ENCODE data around the gene ATG3.
A peak's percentile ranks its signal among the peaks of the same experiment; 100 is the strongest.
"Not testable (repeated sequence)": the region's sequence is repeated elsewhere in the genome, so short reads cannot be mapped to it uniquely, and the experiment has no call there.

Gene ATG3

GRCh38 chr3:112579697-112580096 lies 17.9 kb upstream of the ATG3 start:
- Histone ChIP-seq H3K9ac (ENCODE audit: insufficient read length, low read depth) (no peak overlapping the region), H3K4me1 (ENCODE audit: insufficient read depth, insufficient read length) (no peaks in the 10 kb centered on the region), H3K4me3 (ENCODE audit: insufficient read length, low read depth) (no peak overlapping the region), H3K36me3 (ENCODE audit: insufficient read depth, insufficient read length, low read length) (peaks cover 33% of the 10 kb centered on the region), H3K27me3 (ENCODE audit: insufficient read depth, insufficient read length) (no peaks in the 10 kb centered on the region), H3K9me3 (ENCODE audit: insufficient read depth, low read length) (no peaks in the 10 kb centered on the region)
- no peak for DNase-seq (ENCODE audit: low read depth, low spot score)
- TF ChIP-seq YY1 (IDR thresholded peaks at IDR 0.05; ENCODE audit: insufficient read depth, insufficient read length) (no peak), SUZ12 (IDR thresholded peaks at IDR 0.05; ENCODE audit: extremely low read depth, insufficient read depth, insufficient read length) (no peak), ZNF274 (IDR thresholded peaks at IDR 0.05; ENCODE audit: low read depth, low read length) (no peak)

DNA sequence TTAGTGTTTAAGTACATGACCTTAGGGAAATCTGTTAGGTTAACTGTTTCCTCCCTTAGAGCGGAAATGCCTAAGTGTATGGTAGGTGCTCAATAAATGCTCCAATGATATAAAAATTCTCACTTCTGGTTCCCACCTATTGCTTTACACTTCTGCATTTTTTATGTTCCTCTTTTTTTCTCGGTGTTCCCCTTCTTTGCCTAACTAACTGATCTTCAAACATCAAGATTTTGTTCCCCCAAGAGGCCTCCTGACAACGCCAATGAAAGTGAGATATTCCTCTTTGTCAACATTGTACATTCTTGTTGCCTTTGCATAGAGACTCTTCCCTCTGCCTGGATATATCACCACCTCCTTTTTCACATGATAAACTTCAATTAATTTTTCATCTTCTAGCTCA lies 17.5 kb upstream of the ATG3 start:
- DNase-seq (ENCODE audit: low read depth, low spot score), result no peak
- Histone ChIP-seq H3K4me1 (ENCODE audit: insufficient read depth, insufficient read length) (no peaks in the 10 kb centered on the region), H3K4me3 (ENCODE audit: insufficient read length, low read depth) (no peak overlapping the region), H3K9ac (ENCODE audit: insufficient read length, low read depth) (no peak overlapping the region), H3K9me3 (ENCODE audit: insufficient read depth, low read length) (no peaks in the 10 kb centered on the region), H3K36me3 (ENCODE audit: insufficient read depth, insufficient read length, low read length) (peaks cover 33% of the 10 kb centered on the region), H3K27me3 (ENCODE audit: insufficient read depth, insufficient read length) (no peaks in the 10 kb centered on the region)
- no peak for TF ChIP-seq ZNF274 (IDR thresholded peaks at IDR 0.05; ENCODE audit: low read depth, low read length)
- TF ChIP-seq YY1 (IDR thresholded peaks at IDR 0.05; ENCODE audit: insufficient read depth, insufficient read length), result no peak
- no peak for TF ChIP-seq SUZ12 (IDR thresholded peaks at IDR 0.05; ENCODE audit: extremely low read depth, insufficient read depth, insufficient read length)

DNA sequence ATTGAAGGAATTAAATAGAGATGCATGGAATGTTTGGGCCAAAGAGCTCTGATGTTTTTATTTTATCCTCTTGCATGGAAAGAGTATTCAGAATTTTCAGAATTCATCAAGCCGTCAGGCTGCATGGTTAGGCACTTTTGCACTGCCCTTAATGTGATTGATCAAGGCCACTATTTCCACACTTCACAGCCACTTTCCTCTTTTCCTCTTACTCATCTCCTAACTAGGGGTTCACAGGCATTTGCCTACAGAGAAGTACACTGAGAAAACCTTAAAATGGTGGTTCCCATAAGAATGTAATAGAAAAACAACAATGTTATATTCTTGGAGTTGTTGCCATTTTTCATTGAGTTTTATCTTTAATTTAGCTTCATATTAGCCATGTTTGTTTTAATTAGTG lies 10.9 kb upstream of the ATG3 start:
- Histone ChIP-seq H3K4me1 (ENCODE audit: insufficient read depth, insufficient read length) (no peaks in the 10 kb centered on the region), H3K36me3 (ENCODE audit: insufficient read depth, insufficient read length, low read length) (peaks cover 71% of the 10 kb centered on the region), H3K9ac (ENCODE audit: insufficient read length, low read depth) (no peak overlapping the region), H3K4me3 (ENCODE audit: insufficient read length, low read depth) (no peak overlapping the region), H3K9me3 (ENCODE audit: insufficient read depth, low read length) (no peaks in the 10 kb centered on the region), H3K27me3 (ENCODE audit: insufficient read depth, insufficient read length) (no peaks in the 10 kb centered on the region)
- DNase-seq (ENCODE audit: low read depth, low spot score), result no peak
- TF ChIP-seq YY1 (IDR thresholded peaks at IDR 0.05; ENCODE audit: insufficient read depth, insufficient read length) (no peak), ZNF274 (IDR thresholded peaks at IDR 0.05; ENCODE audit: low read depth, low read length) (no peak), SUZ12 (IDR thresholded peaks at IDR 0.05; ENCODE audit: extremely low read depth, insufficient read depth, insufficient read length) (no peak)

GRCh38 chr3:112569265-112569664 lies 7.5 kb upstream of the ATG3 start:
- H3K27me3 ChIP-seq (ENCODE audit: insufficient read depth, insufficient read length), result no peaks in the 10 kb centered on the region
- no peaks in the 10 kb centered on the region for H3K9me3 ChIP-seq (ENCODE audit: insufficient read depth, low read length)
- peaks cover 61% of the 10 kb centered on the region for H3K36me3 ChIP-seq (ENCODE audit: insufficient read depth, insufficient read length, low read length)
- TF ChIP-seq SUZ12 (IDR thresholded peaks at IDR 0.05; ENCODE audit: extremely low read depth, insufficient read depth, insufficient read length) (no peak), ZNF274 (IDR thresholded peaks at IDR 0.05; ENCODE audit: low read depth, low read length) (no peak), YY1 (IDR thresholded peaks at IDR 0.05; ENCODE audit: insufficient read depth, insufficient read length) (no peak)
- no peak overlapping the region for H3K4me3 ChIP-seq (ENCODE audit: insufficient read length, low read depth)
- H3K4me1 ChIP-seq (ENCODE audit: insufficient read depth, insufficient read length), result no peaks in the 10 kb centered on the region
- DNase-seq (ENCODE audit: low read depth, low spot score), result no peak
- no peak overlapping the region for H3K9ac ChIP-seq (ENCODE audit: insufficient read length, low read depth)

GRCh38 chr3:112568642-112569041 lies 6.9 kb upstream of the ATG3 start:
- no peaks in the 10 kb centered on the region for H3K9me3 ChIP-seq (ENCODE audit: insufficient read depth, low read length)
- no peaks in the 10 kb centered on the region for H3K27me3 ChIP-seq (ENCODE audit: insufficient read depth, insufficient read length)
- no peak for DNase-seq (ENCODE audit: low read depth, low spot score)
- no peak overlapping the region for H3K4me3 ChIP-seq (ENCODE audit: insufficient read length, low read depth)
- no peak overlapping the region for H3K9ac ChIP-seq (ENCODE audit: insufficient read length, low read depth)
- TF ChIP-seq YY1 (IDR thresholded peaks at IDR 0.05; ENCODE audit: insufficient read depth, insufficient read length), result no peak
- TF ChIP-seq ZNF274 (IDR thresholded peaks at IDR 0.05; ENCODE audit: low read depth, low read length), result no peak
- TF ChIP-seq SUZ12 (IDR thresholded peaks at IDR 0.05; ENCODE audit: extremely low read depth, insufficient read depth, insufficient read length), result no peak
- no peaks in the 10 kb centered on the region for H3K4me1 ChIP-seq (ENCODE audit: insufficient read depth, insufficient read length)
- H3K36me3 ChIP-seq (ENCODE audit: insufficient read depth, insufficient read length, low read length), result peaks cover 55% of the 10 kb centered on the region

DNA sequence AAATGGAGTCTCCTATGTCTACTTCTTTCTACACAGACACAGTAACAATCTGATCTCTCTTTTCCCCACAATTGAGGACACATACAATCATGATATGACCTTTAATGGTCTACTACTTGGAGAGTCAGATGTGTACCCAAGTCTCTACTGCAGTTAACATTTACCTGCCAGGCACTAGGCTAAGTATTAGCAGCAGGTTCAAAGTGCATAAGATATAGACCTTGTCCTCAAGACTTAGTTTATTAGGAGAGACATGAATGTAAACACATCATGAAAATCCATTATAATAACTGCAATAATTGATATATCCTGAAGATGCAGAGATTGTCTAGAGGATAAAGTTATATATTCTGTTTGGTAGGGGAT lies 3.2 kb upstream of the ATG3 start:
- TF ChIP-seq ZNF274 (IDR thresholded peaks at IDR 0.05; ENCODE audit: low read depth, low read length), result no peak
- no peak for TF ChIP-seq YY1 (IDR thresholded peaks at IDR 0.05; ENCODE audit: insufficient read depth, insufficient read length)
- no peak for TF ChIP-seq SUZ12 (IDR thresholded peaks at IDR 0.05; ENCODE audit: extremely low read depth, insufficient read depth, insufficient read length)
- Histone ChIP-seq H3K27me3 (ENCODE audit: insufficient read depth, insufficient read length) (no peaks in the 10 kb centered on the region), H3K9ac (ENCODE audit: insufficient read length, low read depth) (no peak overlapping the region), H3K36me3 (ENCODE audit: insufficient read depth, insufficient read length, low read length) (peaks cover 21% of the 10 kb centered on the region), H3K4me3 (ENCODE audit: insufficient read length, low read depth) (no peak overlapping the region), H3K9me3 (ENCODE audit: insufficient read depth, low read length) (no peaks in the 10 kb centered on the region), H3K4me1 (ENCODE audit: insufficient read depth, insufficient read length) (no peaks in the 10 kb centered on the region)
- no peak for DNase-seq (ENCODE audit: low read depth, low spot score)

DNA sequence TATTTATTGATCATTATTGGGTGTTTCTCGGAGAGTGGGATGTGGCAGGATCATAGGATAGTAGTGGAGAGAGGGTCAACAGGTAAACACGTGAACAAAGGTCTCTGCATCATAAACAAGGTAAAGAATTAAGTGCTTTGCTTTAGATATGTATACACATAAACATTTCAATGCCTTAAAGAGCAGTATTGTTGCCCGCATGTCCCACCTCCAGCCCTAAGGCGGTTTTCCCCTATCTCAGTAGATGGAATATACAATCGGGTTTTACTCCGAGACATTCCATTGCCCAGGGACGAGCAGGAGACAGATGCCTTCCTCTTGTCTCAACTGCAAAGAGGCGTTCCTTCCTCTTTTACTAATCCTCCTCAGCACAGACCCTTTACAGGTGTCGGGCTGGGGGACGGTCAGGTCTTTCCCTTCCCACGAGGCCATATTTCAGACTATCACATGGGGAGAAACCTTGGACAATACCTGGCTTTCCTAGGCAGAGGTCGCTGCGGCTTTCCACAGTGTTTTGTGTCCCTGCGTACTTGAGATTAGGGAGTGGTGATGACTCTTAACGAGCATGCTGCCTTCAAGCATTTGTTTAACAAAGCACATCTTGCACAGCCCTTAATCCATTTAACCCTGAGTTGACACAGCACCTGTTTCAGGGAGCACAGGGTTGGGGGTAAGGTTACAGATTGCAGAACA lies 2.6 kb upstream of the ATG3 start:
- not testable (repeated sequence) for H3K27me3 ChIP-seq (ENCODE audit: insufficient read depth, insufficient read length); H3K9ac ChIP-seq (ENCODE audit: insufficient read length, low read depth); H3K9me3 ChIP-seq (ENCODE audit: insufficient read depth, low read length); H3K4me3 ChIP-seq (ENCODE audit: insufficient read length, low read depth); H3K4me1 ChIP-seq (ENCODE audit: insufficient read depth, insufficient read length)
- DNase-seq (ENCODE audit: low read depth, low spot score), result peak; percentile 54
- H3K36me3 ChIP-seq (ENCODE audit: insufficient read depth, insufficient read length, low read length), result peaks cover 17% of the 10 kb centered on the region

DNA sequence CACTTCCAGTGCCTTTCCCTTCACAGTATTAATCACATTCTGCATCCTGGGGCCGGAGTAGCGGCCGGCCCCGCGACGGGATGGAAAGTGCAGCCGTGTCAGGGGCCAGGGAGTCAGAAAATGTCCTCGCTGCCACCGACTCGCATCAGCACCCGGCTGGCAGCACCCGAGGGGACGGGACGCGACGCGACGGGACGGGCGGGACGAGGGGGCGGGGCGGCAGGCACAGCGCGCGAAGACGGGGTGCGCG lies 353 bp downstream of the ATG3 start:
- Histone ChIP-seq H3K36me3 (ENCODE audit: insufficient read depth, insufficient read length, low read length) (peaks cover 16% of the 10 kb centered on the region), H3K9me3 (ENCODE audit: insufficient read depth, low read length) (peaks cover 14% of the 10 kb centered on the region; the same call in 1 of the 2 replicates), H3K4me3 (ENCODE audit: insufficient read length, low read depth) (peak overlapping the region; percentile 78), H3K27me3 (ENCODE audit: insufficient read depth, insufficient read length) (no peaks in the 10 kb centered on the region), H3K9ac (ENCODE audit: insufficient read length, low read depth) (peak overlapping the region; percentile 89), H3K4me1 (ENCODE audit: insufficient read depth, insufficient read length) (no peaks in the 10 kb centered on the region)
- DNase-seq (ENCODE audit: low read depth, low spot score), result no peak
- no peak for TF ChIP-seq YY1 (IDR thresholded peaks at IDR 0.05; ENCODE audit: insufficient read depth, insufficient read length)
- no peak for TF ChIP-seq SUZ12 (IDR thresholded peaks at IDR 0.05; ENCODE audit: extremely low read depth, insufficient read depth, insufficient read length)
- TF ChIP-seq ZNF274 (IDR thresholded peaks at IDR 0.05; ENCODE audit: low read depth, low read length), result no peak
